Duodenal mucosa (tissue), 2 donors: ENCODE data around the gene TMEM97.

ENCODE experiments used
- H3K27ac ChIP-seq: one replicate; pipeline ENCODE4 v1.7.0; 2013; ENCODE audit warnings: low read depth, low read length
- H3K27me3 ChIP-seq, 2 donors: one replicate each; pipeline ENCODE4 v1.7.0; 2013; ENCODE audit warnings: low read length in 2 of 2, control low read depth in 1 of 2; ENCODE audit not compliant: insufficient read depth in 2 of 2, control insufficient read depth in 1 of 2
- H3K36me3 ChIP-seq, 2 donors: one replicate each; pipeline ENCODE4 v1.7.0; 2013; ENCODE audit warnings: low read length in 2 of 2, control low read depth in 1 of 2; ENCODE audit not compliant: insufficient read depth in 2 of 2, control insufficient read depth in 1 of 2
- H3K4me1 ChIP-seq, 2 donors: one replicate each; pipeline ENCODE4 v1.7.0; 2013; ENCODE audit warnings: low read length in 2 of 2, control low read depth in 1 of 2; ENCODE audit not compliant: insufficient read depth in 2 of 2, control insufficient read depth in 1 of 2
- H3K4me3 ChIP-seq, 2 donors: one replicate each; pipeline ENCODE4 v1.7.0; 2013; ENCODE audit warnings: low read length in 2 of 2, low read depth in 1 of 2
- H3K9ac ChIP-seq, 2 donors: one replicate each; pipeline ENCODE4 v1.7.0; 2013; ENCODE audit warnings: low read length in 2 of 2, low read depth in 1 of 2
- H3K9me3 ChIP-seq, 2 donors: one replicate each; pipeline ENCODE4 v1.7.0; 2013; ENCODE audit warnings: low read length in 2 of 2, control low read depth in 1 of 2; ENCODE audit not compliant: control insufficient read depth in 1 of 2

TMEM97 gene

GRCh38 chr17:28327031-28327607 lies 8.1 kb downstream of the TMEM97 start:
- Histone ChIP-seq H3K9me3 (no peaks in the 10 kb centered on the region), H3K27ac (no peak overlapping the region), H3K9ac (no peak overlapping the region), H3K27me3 (no peaks in the 10 kb centered on the region), H3K4me1 (peaks cover 23 to 41% of the 10 kb centered on the region in 2 donors), H3K4me3 (no peak overlapping the region), H3K36me3 (peaks cover 13 to 50% of the 10 kb centered on the region in 2 donors)

- H3K4me3 ChIP-seq, result no peak overlapping the region
- no peak overlapping the region for H3K27ac ChIP-seq
- peaks cover 14 to 50% of the 10 kb centered on the region in 2 donors for H3K36me3 ChIP-seq
- H3K27me3 ChIP-seq, result no peaks in the 10 kb centered on the region
- H3K9ac ChIP-seq, result no peak overlapping the region
- H3K9me3 ChIP-seq, result no peaks in the 10 kb centered on the region
- peaks cover 24 to 38% of the 10 kb centered on the region in 2 donors for H3K4me1 ChIP-seq
Measured at GRCh38 chr17:28327709-28328108, 8.7 kb downstream of the TMEM97 start.

- H3K36me3 ChIP-seq, result peaks cover 14 to 50% of the 10 kb centered on the region in 2 donors
- H3K4me3 ChIP-seq, result no peak overlapping the region
- no peak overlapping the region for H3K27ac ChIP-seq
- H3K27me3 ChIP-seq, result no peaks in the 10 kb centered on the region
- no peak overlapping the region for H3K9ac ChIP-seq
- no peaks in the 10 kb centered on the region for H3K9me3 ChIP-seq
- peaks cover 25 to 38% of the 10 kb centered on the region in 2 donors for H3K4me1 ChIP-seq
Measured at GRCh38 chr17:28328325-28328724, 9.3 kb downstream of the TMEM97 start.

- Histone ChIP-seq H3K9me3 (no peaks in the 10 kb centered on the region), H3K4me3 (no peak overlapping the region), H3K36me3 (peaks cover 14 to 50% of the 10 kb centered on the region in 2 donors), H3K4me1 (peaks cover 28 to 34% of the 10 kb centered on the region in 2 donors), H3K27me3 (no peaks in the 10 kb centered on the region), H3K9ac (no peak overlapping the region), H3K27ac (no peak overlapping the region)
Measured at GRCh38 chr17:28330671-28331070, 11.7 kb downstream of the TMEM97 start.

DNA sequence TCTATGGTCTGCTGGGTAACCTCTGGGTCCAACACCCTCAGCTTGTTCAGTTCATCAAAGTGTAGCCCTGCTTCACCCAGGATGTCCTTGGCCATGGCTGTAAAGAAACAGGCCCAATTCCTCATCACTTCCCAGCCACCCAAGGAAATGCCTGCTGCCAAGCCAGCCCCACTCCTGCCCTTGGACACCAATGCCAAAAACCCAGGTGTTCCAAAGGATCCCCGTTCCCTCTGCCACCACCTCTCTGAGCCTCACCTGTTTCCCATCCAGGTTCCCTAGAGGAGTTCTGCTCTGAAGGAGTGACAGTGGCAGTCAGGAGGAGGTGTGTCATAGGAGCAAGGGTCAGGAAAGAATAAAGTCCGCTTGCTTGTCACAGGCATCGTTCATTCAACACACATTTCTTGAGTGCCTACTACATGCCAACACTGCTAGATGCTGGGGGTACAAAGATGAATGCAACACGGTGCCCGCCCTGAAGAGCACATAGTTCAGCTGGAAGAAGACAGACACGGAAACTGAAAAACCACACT lies 13.0 kb downstream of the TMEM97 start:
- H3K27me3 ChIP-seq, result no peaks in the 10 kb centered on the region
- H3K27ac ChIP-seq, result no peak overlapping the region
- peaks cover 14 to 43% of the 10 kb centered on the region in 2 donors for H3K36me3 ChIP-seq
- H3K4me3 ChIP-seq, result no peak overlapping the region
- H3K4me1 ChIP-seq, result peaks cover 31 to 35% of the 10 kb centered on the region in 2 donors
- H3K9me3 ChIP-seq, result no peaks in the 10 kb centered on the region
- H3K9ac ChIP-seq, result no peak overlapping the region

- Histone ChIP-seq H3K27me3 (no peaks in the 10 kb centered on the region), H3K4me3 (no peak overlapping the region), H3K9ac (no peak overlapping the region), H3K9me3 (no peaks in the 10 kb centered on the region), H3K27ac (no peak overlapping the region), H3K4me1 (peaks cover 35 to 43% of the 10 kb centered on the region in 2 donors), H3K36me3 (peaks cover 14 to 31% of the 10 kb centered on the region in 2 donors)
Measured at GRCh38 chr17:28333083-28333746, 14.2 kb downstream of the TMEM97 start.

DNA sequence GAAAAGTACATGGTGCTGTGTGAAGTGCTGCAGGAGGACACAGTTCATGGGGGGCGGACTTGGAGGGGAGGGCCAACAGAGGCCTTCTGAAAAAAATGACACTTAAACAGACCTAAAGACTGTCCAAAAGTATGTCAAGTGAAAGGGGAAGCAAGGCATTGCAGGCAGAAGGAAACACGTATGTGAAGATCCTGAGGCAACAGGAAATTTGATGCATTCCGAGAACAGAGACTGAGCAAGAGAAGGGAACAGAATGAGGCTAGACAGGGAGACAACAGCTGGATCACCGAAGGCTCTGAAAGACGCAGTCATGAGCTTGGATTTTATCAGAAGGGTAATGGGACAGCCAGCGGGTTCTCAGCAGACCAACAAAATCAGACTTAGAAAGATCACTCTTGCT lies 15.2 kb downstream of the TMEM97 start:
- H3K9ac ChIP-seq, result peak overlapping the region; percentile 79 to 93
- H3K9me3 ChIP-seq, result no peaks in the 10 kb centered on the region
- H3K27ac ChIP-seq, result no peak overlapping the region
- peak overlapping the region; percentile 87 to 91 for H3K4me3 ChIP-seq
- peaks cover 11 to 21% of the 10 kb centered on the region in 2 donors for H3K36me3 ChIP-seq
- no peaks in the 10 kb centered on the region for H3K27me3 ChIP-seq
- H3K4me1 ChIP-seq, result peaks cover 35 to 43% of the 10 kb centered on the region in 2 donors

DNA sequence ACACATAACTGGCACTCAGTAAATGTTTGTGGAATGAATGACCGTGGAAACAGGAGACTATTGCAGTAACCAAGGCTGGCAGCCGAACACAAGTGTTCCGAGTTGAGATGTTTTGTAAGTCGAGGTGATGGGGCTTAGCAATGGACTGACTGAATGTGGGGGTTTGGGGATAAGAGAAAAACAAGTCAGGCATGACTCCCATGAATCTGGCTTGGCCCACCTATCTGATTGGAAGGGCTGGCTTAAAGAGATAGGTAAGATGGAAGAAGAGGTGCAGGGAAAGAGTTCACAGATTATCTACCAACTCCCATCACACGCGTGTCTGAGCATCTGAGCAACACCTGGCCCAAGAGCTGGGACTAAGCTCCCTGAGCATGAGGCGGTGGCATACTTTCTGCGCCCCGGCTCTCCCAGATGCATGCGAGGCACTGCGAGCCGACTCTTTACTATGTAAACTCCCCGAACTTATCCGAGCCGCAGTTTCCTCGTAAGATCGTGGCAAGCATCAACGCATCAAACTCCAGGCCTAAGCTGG lies 15.7 kb downstream of the TMEM97 start:
- Histone ChIP-seq H3K9me3 (no peaks in the 10 kb centered on the region), H3K4me1 (peaks cover 35 to 43% of the 10 kb centered on the region in 2 donors), H3K27ac (peak overlapping the region; percentile 84), H3K4me3 (peak overlapping the region; percentile 87 to 91), H3K27me3 (no peaks in the 10 kb centered on the region), H3K36me3 (peaks cover 8 to 17% of the 10 kb centered on the region in 2 donors), H3K9ac (peak overlapping the region; percentile 79 to 93)

- peaks cover 8 to 20% of the 10 kb centered on the region in 2 donors for H3K36me3 ChIP-seq
- peak within 1 kb of the TSS; percentile 93 to 95 for H3K9ac ChIP-seq
- no peaks in the 10 kb centered on the region for H3K9me3 ChIP-seq
- peaks cover 35 to 43% of the 10 kb centered on the region in 2 donors for H3K4me1 ChIP-seq
- peak within 1 kb of the TSS; percentile 91 to 94 for H3K4me3 ChIP-seq
- H3K27me3 ChIP-seq, result no peaks in the 10 kb centered on the region
- peak within 1 kb of the TSS; percentile 85 for H3K27ac ChIP-seq
Measured at GRCh38 chr17:28335201-28335958, 16.4 kb downstream of the TMEM97 start, which contains the start of the genes IFT20 and TNFAIP1. Gene IFT20, minus strand, starts transcription at chr17:28335472. Its CDS starts 3,487 bp downstream, at chr17:28331985. Gene TNFAIP1, plus strand, starts transcription at chr17:28335761. Its CDS starts 3,761 bp downstream, at chr17:28339522.
